NCI-H2171 (cell line): Measurements from ENCODE around the gene CCDC116.
A peak's percentile ranks its signal among the peaks of the same experiment; 100 is the strongest.
"Not testable (repeated sequence)": the region's sequence is repeated elsewhere in the genome, so short reads cannot be mapped to it uniquely, and the experiment has no call there.

ENCODE experiments used
- DNase-seq: peaks from one replicate; lab custom pipeline; 2025; lab: John Stamatoyannopoulos, UW

CCDC116 gene

GRCh38 chr22:21632237-21632895, at the start of gene CCDC116:
CCDC116 (plus strand) TSS chr22:21632760; CDS start chr22:21633182, 422 bp downstream.
- DNase-seq, result no peak

GRCh38 chr22:21582801-21583740, 49.5 kb upstream of the CCDC116 start:
- no peak for DNase-seq

GRCh38 chr22:21585389-21585788, 47.2 kb upstream of the CCDC116 start:
- no peak for DNase-seq

DNA sequence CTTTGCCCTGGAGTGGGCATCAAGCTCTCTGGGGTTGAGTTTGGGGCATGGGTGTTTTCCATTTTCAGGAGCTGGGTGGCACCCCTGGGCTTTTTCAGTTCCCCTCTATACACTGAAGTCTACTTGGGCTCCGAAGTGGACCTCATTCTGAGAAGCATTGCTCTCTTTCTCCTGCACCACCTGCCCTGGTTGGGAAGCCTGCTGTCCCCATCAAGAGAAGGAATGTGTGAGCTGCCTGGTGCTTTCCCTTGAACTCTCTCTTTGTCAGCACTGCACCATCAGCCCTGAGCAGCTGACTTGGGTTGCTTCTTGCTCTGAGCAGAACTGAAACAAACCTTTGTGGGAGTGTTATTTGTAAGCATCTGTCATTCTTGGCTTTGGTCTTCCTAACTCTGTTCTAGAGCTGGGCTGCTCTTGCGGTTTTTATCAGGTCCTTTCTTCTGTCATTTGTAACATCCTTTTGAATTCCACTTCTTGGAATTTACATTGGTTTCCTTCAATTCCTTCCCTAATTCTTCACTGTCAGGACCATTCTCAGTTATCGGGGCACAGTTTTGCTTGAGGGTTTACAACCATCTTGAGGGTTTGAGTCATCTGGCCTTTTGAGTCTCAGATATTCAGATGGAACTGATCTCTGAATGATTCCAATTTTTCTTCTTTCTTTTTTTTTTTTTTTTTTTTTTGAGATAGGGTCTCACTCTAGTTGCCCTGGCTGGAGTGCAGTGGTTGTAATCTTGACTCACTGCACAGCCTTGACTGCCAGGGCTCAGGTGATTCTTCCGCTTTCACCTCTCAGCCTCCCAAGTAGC, 44.6 kb upstream of the CCDC116 start:
- DNase-seq, result no peak

DNA sequence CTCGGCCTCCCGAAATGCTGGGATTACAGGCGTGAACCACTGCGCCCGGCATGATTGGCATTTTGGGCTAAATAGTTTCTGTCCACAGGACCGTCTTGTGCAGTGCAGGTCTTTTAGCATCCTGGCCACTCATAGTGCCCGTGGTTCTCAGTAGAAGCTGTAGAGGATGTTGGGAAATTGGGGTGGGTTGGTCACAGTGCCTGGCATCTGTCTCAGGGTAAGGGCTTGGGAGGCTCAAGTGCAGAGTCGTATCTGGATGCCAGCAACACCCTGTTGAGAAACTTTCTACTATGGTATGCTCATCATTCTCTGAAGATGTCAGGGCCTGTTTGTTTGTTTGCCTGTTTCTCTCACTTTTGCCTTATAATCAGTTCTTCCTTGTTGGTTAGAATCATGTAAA, 43.2 kb upstream of the CCDC116 start:
- DNase-seq, result no peak

GRCh38 chr22:21590809-21591641, 41.5 kb upstream of the CCDC116 start:
- peak; percentile 74 for DNase-seq

DNA sequence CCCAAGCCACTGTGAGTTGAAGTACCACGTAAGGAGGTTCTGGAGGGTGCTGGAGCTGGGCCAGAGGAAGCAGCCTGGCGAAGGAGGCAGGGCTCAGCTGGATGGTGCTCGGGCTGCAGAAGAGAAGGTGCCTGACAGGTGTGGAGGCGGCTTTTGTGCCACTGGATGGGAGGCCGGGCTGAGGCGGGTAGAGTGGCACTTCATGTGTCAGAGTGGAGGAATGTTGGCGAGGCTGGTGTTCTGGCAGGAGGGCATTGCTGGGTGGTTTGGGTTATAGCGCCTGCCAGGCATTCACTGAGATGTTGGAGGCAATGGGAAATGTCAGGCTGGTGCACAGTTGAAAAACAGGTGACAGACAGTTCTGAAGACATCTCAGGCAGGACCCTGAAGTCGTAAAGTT, 40.9 kb upstream of the CCDC116 start:
- DNase-seq, result no peak

DNA sequence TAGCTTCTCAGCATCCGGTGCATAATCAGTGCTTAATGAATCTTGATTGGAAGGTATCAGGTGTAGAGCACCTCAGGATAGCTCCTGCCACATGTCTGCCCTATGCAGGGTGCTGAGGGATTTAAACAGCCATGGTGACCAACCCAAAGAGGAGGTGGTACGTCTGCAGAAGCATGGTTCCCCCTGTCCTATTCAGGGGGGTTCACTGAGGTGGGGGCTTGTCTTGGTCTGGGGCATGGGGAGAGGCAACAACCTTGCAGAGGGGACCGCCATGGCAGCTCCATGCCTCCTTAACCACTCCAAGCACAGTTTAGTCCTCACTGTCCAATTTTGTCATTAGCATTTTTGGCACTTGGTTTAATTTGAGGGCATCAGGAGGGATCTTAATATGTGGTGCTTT, 40.1 kb upstream of the CCDC116 start:
- no peak for DNase-seq

DNA sequence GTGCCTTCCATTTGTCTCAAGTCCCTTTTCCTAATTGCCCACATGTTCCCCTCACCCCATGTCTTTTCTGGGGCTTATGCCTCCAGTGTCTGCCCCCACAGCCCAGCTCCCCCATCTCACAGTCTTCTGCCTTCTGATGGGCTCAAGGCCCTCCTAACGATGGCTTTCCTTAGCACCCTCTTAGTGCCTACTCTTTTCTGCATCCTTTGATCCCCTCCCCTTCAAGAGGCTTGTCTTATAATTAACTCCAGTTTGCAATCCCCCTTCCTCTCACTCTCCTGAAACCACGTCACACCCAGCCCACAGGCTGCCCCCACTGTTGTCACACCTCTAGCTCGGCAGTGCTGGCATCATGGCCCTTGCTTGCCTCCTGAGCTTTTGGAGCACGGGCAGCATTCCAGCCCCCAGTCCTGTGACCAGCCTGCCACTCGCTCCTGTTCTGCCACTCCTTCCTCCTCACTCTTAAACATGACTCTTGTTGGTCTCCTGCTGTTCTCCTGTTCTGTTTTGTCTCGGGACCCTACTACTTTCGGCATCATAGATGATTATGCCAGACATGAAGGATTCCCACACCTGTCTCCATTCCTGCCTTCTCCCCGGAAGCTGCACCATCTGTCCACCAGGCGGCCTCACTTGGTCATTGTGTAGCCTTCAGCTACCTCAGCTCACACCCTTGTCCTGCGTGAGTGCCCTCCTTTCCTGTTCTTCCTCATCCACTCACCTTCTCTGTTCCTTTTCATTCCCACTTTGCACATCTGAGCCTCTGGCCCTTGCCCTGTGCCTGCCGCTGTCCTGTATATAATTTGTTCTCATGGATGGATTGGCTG, 38.9 kb upstream of the CCDC116 start:
- no peak for DNase-seq

GRCh38 chr22:21594865-21595452, 37.6 kb upstream of the CCDC116 start:
- no peak for DNase-seq

- DNase-seq, result not testable (repeated sequence)
These were observed 36.0 kb upstream of the CCDC116 start for GRCh38 chr22:21596356-21597135.

GRCh38 chr22:21598302-21598701, 34.3 kb upstream of the CCDC116 start:
- DNase-seq, result no peak

DNA sequence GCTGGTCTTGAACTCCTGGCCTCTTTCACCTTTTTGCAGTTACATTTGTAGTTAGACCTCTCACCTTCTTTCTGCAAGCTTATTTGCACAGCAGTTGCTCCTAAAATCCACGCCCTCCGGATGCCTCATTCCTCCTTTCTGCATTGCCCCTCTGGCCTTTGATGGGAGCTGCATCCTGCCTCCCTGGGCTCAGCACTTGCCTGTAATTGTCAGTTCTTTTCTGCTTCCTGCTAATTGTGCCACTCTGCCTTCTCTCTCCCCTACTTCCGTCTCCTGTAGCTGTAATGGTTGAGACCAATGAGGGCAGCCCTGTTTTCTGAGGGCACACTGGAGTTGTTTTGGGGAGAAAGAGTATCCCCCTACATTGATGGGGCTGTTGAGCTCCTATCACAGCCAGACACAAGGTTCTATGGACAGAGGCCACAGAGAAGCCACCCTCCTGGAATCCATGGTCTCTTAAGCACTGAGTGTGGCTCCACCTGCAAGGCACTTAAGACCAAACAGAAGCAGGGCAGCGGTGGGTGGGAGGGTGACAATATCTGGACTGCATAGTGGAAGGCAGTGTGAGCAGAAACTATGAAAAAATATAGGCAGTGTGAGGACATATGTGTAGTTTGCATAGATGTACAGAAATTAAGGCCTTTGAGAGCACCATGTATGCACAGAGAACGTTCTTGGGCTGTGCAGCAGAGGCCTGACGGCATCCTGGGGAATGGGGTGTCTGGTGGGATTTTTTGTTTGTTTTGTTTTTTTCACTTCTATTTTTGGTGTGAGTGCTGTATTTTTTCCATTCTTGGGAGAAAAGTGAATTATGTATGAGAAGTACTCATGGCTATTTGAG, 33.3 kb upstream of the CCDC116 start:
- no peak for DNase-seq

DNA sequence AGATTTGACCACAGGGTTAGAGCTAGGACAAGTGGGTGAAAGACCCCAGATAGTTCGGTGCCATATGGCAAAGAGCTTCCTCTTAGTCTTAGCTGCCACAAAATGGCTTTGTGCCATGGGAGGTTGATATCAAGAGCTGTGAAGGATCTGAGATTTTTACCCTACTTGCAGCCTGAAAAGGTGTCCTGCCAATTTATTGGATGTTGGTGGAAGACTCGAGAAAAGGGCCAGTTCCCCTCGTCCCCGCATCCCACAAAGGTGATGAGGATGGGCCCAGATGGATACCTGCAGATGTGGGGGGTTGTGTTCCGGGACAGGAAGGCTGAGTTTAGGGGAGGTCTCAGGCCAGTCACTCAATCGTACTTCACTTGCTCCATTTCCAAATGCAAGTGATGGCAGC, 30.0 kb upstream of the CCDC116 start:
- no peak for DNase-seq

- no peak for DNase-seq
These were observed 28.6 kb upstream of the CCDC116 start for GRCh38 chr22:21603973-21604372.

- DNase-seq, result no peak
These were observed 26.5 kb upstream of the CCDC116 start for GRCh38 chr22:21605887-21606564.

DNA sequence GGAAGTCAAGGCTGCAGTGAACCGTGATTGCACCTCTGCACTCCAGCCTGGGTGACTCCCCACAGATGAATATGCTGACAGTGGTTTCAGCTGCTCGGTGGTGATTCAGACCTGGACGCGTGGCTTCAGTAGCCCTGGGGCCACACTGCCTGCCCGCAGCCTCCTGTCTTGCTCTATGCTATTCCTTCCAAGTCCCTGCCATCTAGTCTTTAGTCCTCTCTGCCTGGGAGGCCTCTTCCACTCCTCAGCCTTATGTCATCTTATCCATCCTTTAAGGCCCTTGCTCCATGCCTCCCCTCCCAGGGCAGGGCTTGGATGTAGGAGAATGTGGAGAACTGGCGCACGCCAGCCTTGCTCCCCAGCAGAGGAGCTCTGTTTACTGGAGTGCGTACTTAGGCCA, 25.8 kb upstream of the CCDC116 start:
- no peak for DNase-seq
